ENCODE results near the gene GPX3.

Gene GPX3

DNA sequence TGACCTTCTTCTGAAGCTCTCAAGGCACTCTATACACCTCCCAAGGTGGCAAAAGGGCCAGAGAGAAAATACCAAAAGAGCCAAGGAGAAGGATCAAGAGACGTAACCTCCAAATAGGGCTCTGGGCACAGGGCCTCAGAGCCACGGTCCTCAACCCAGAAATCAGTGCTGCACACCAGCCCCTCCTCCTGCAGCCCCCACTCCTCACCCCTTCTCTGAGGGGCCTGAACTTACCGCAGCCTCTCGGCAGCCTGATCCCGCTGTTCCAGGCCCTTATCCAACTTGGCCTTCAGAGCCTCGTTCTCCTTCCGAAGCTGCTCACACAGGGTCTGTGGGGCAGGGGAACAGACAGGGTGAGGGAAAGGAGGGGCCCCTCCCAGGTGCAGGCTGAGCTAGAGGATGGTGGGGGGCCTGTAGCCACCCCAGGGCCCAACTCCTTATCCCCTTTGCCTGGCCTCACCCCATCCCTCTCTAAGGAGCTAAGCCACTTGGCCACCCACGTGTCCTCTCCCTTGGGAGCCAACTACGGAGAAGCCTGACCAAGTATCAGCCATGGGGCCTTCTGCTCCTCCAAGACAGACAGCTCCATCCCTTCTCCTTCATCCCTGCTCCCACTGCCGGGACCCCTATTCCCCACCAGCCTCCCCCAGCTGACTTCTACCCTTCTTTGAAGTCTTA lies 31.7 kb downstream of the GPX3 start:
- no peak overlapping the region for H3K27ac ChIP-seq
- TF ChIP-seq ZFX (IDR thresholded peaks at IDR 0.05; ENCODE audit: borderline replicate concordance): no peak
- TF ChIP-seq, protein P1, sequence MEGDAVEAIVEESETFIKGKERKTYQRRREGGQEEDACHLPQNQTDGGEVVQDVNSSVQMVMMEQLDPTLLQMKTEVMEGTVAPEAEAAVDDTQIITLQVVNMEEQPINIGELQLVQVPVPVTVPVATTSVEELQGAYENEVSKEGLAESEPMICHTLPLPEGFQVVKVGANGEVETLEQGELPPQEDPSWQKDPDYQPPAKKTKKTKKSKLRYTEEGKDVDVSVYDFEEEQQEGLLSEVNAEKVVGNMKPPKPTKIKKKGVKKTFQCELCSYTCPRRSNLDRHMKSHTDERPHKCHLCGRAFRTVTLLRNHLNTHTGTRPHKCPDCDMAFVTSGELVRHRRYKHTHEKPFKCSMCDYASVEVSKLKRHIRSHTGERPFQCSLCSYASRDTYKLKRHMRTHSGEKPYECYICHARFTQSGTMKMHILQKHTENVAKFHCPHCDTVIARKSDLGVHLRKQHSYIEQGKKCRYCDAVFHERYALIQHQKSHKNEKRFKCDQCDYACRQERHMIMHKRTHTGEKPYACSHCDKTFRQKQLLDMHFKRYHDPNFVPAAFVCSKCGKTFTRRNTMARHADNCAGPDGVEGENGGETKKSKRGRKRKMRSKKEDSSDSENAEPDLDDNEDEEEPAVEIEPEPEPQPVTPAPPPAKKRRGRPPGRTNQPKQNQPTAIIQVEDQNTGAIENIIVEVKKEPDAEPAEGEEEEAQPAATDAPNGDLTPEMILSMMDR (IDR thresholded peaks at IDR 0.05): peak; percentile 42

DNA sequence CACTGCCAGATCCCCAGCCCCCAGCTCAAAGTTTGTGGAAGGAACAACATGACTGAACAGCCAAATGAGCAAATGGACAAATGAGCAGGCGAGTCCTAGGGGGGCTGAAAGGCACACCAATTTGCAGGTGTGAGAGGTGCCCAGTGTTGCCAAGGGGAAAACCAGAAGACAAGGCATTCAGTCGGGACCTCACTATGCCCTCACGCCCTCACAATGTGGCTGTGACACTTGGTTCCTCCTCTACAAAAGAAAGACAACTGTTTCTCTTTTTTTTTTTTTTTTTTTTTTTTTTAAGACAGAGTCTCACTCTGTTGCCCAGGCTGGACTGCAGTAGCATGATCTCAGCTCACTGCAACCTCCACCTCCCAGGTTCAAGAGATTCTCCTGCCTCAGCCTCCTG lies 32.4 kb downstream of the GPX3 start:
- TF ChIP-seq, protein P1 (IDR thresholded peaks at IDR 0.05): no peak
- no peak for TF ChIP-seq ZFX (IDR thresholded peaks at IDR 0.05; ENCODE audit: borderline replicate concordance)
- H3K27ac ChIP-seq: no peak overlapping the region

DNA sequence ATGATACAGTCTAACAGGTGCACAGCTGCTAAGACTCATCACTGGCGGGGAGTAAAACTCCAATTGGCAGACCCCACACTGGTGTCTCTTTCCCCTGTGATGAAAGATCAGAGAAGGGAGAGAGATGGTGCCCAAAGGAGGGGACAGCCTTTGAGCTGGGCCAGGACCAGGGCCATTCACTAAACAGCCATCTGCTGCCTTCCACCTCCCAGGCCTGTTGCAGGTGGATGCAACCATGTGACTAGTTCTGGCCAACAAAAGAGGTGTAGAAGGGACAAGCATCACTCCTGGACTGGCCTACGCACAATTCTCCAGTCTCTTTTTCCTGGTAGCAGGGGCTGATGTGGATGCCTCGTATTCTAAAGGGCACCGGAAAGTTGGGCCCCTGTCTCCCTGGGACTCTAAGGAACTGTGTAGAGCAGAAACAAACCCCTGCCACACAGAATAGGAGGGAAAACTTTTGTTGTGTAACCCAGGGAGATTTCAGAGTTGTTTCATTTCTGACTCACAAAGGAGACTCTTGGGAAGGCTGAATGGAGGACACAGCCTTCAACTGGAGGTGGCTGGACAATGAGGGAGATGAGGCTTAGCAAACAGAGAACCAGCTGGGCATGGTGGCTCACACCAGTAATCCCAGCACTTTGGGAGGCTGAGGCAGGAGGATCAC lies 33.5 kb downstream of the GPX3 start:
- TF ChIP-seq, protein P1 (IDR thresholded peaks at IDR 0.05): no peak
- H3K27ac ChIP-seq: no peak overlapping the region

DNA sequence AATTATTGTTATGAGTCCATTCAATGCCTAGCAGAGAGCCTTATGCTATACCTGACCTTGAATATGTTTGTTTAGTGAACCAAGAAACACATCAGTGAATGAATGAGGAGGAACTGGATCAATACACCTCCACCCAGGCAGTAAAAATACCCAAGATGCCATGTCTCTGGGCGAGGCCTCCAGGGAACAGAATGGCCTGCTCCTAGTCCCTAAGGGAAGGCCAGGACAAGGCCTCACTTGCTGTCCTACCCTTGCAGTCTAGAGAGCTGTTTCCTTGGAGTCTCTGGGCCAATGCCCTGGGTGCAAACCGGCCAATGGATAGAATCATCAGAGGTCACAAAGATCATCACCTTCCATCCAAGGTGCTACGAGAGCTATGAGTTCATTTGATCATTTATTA lies 34.3 kb downstream of the GPX3 start:
- no peak overlapping the region for H3K27ac ChIP-seq
- no peak for TF ChIP-seq ZFX (IDR thresholded peaks at IDR 0.05; ENCODE audit: borderline replicate concordance)
- TF ChIP-seq, protein P1 (IDR thresholded peaks at IDR 0.05): no peak

DNA sequence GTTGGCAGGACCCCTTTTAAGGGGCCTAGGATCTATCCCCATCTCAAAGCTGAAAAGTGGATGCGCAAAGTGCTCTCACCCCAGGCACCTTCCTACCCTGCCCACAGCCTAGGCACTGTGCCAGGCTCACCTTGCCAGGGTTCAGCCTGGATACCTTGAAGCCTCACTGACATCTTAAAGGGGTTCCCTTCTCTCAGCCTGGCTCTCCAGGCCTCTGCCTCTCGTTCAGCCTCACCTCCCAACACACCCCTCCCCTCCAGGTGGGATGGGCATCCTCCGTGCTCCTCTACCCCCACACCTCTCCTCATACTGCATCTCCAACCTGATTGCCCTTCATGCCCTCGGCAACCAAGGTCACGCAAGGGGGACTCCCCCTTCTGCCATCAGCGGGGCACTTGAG lies 34.9 kb downstream of the GPX3 start:
- TF ChIP-seq, protein P1 (IDR thresholded peaks at IDR 0.05): no peak
- no peak for TF ChIP-seq ZFX (IDR thresholded peaks at IDR 0.05; ENCODE audit: borderline replicate concordance)

DNA sequence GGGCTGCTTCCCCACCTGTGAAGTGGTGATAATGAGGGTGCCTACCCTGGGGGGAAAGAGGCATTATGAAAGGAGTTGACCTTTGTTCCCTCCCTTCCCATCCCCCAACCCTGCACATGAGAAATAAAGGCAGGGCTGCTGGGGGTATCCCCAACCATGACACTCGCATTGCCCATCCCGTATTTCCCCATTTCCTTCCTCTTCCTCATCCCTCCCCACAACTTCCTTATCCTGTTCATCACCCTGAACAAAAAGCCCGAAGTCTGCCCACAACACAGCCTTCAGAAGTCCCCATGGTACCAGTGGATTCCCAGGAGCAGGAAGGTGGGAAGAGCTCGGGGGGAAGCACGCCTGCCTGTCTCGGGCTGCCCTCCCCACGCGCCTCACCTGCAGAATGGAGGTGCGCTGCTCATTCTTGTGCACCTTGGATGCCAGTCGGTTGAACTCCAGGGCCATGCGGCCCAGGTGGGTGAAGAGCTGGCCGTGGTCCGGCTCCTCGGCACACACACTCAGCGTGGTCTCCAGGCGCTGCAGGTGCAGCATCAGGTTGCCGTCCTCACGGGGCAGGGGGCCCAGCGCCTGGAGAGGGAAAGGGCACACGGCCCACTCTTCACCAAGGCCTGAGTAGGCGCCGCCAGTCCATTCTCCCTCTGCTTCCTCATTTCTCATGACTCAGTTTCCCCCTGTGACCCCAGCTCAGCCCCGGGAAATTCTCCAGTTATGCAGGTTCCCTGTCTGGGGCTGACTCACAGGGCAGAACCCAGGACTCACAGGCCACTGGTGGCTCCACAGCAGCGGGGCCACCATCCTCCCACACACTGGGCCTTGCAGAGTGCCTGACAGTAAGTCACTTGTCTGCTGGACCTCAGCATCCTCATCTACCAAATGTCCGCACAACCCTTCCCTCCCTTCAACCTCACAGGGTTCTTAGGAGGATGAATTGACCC lies 36.3 kb downstream of the GPX3 start:
- no peak for TF ChIP-seq ZFX (IDR thresholded peaks at IDR 0.05; ENCODE audit: borderline replicate concordance)
- TF ChIP-seq, protein P1 (IDR thresholded peaks at IDR 0.05): no peak
- no peak overlapping the region for H3K27ac ChIP-seq

More for the DNA sequence above, 34.9 kb downstream of the GPX3 start:
- H3K27ac ChIP-seq: no peak overlapping the region

Data from 22Rv1 (cell line).